ENCODE data around the gene LBR. TPM values are rescaled to one million over a fixed set of nuclear protein-coding genes. Genes with fewer than 3 reads are reported as not detected.

Gene LBR
- total RNA-seq, 1 experiment from 2014 or later: 60.9 TPM

DNA sequence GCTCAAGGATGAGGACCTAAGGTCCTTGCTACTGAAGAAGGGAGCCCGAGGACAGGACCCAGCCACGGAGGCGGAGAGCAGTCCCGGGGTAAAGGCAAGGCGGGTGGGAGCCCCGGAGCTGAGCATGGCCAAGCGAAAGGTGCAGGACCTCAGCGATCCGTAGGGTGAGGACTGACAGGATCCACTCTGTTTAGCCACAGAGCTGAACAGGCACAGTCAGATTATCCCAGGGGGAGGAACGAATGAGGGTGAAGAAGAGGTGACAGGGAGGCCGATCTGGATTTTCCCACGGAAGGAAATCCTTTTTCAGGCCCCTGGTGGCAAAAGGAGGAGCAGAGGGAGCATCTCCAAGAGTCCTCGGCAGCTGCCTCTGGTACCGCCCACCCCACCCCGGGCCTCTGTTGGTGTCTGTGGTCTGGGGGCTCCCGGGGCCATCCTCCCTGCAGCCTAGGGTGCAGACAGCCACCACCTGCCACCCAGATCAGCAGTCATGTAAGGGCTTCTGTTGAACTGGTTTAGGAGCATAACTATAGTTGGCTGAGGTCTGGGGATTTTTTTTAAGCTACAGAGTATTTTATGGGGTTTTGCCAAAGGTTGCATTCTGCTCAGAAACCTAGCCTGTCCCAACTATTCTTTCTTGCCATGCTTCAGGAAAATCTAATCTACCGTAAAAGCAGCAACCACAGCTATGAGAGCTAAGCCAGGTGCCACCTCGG lies 32.3 kb upstream of the LBR start:
- no peak overlapping the region for H3K4me3 Mint-ChIP-seq

More for the DNA sequence above, 32.3 kb upstream of the LBR start:
- Histone ChIP-seq H3K14ac (ENCODE audit: insufficient read depth, low read length) (no peak overlapping the region), H3K4me2 (ENCODE audit: insufficient read depth, insufficient read length, low read length) (no peak overlapping the region), H2AFZ (ENCODE audit: low read length) (no peak overlapping the region), H2BK5ac (ENCODE audit: insufficient read length, low read length) (no peak overlapping the region), H2BK120ac (ENCODE audit: low read depth, low read length, poor library complexity, severe bottlenecking) (no peak overlapping the region), H4K5ac (ENCODE audit: insufficient read length, low read depth, low read length) (no peak overlapping the region), H2BK15ac (ENCODE audit: low read depth, low read length) (no peak overlapping the region), H3K9ac (ENCODE audit: extremely low read depth, insufficient read length, low read length) (no peak overlapping the region), H4K91ac (ENCODE audit: insufficient read length, low read depth, low read length) (no peak overlapping the region), H3K79me1 (ENCODE audit: insufficient read depth, low read depth, low read length, poor library complexity, severe bottlenecking) (no peaks in the 10 kb centered on the region), H3K23me2 (ENCODE audit: insufficient read length, low read depth, low read length, poor library complexity, severe bottlenecking) (peaks cover 3% of the 10 kb centered on the region), H3K4ac (ENCODE audit: low read depth, low read length) (no peak overlapping the region), H2AK5ac (ENCODE audit: insufficient read length, low read length) (no peak overlapping the region), H2BK20ac (ENCODE audit: low read depth, low read length, poor library complexity, severe bottlenecking) (no peak overlapping the region), H3K23ac (ENCODE audit: insufficient read length, low read depth, low read length) (no peak overlapping the region), H2BK12ac (ENCODE audit: insufficient read length, low read depth, low read length) (no peak overlapping the region), H4K8ac (replicated peaks; ENCODE audit: insufficient read length, low read depth, low read length) (no peak overlapping the region), H3K9me3 (ENCODE audit: control insufficient read depth, low read depth, low read length) (no peaks in the 10 kb centered on the region), H3K27ac (ENCODE audit: insufficient read length, low read depth, low read length) (no peak overlapping the region), H4K20me1 (ENCODE audit: control insufficient read depth, insufficient read depth, insufficient read length) (no peaks in the 10 kb centered on the region), H3K18ac (ENCODE audit: insufficient read length, low read depth, low read length) (no peak overlapping the region), H3K27me3 (ENCODE audit: insufficient read depth, low read length) (no peaks in the 10 kb centered on the region), H3K4me1 (ENCODE audit: insufficient read depth, low read length) (peaks cover 12% of the 10 kb centered on the region; the same call in 1 of the 2 replicates), H3K79me2 (ENCODE audit: insufficient read depth, low read length) (no peaks in the 10 kb centered on the region), H3T11ph (ENCODE audit: low read length) (no peak overlapping the region), H3K56ac (ENCODE audit: insufficient read length, low read depth, low read length) (no peak overlapping the region)
- Mint-ChIP-seq H3K27ac (no peak overlapping the region), H3K4me1 (peaks cover 31 to 44% of the 10 kb centered on the region in 2 experiments), H3K27me3 (ENCODE audit: low read depth) (0 out of 2 replicates have a peak, but pooled peaks cover 1% of the 10 kb centered on the region), H3K36me3 (ENCODE audit: insufficient read depth in 1 of 3, low read depth in 3 of 3) (no peaks in the 10 kb centered on the region), H3K9me3 (peaks cover 0 to 3% of the 10 kb centered on the region in 2 experiments; a peak in 2 of 5 replicates)
- WGBS (ENCODE audit: extremely low coverage, insufficient read length, low lambda C conversion rate): no CpG with 5 or more reads among the region's 18 CpGs
- DNase-seq: no peak
- TF ChIP-seq, protein P1, sequence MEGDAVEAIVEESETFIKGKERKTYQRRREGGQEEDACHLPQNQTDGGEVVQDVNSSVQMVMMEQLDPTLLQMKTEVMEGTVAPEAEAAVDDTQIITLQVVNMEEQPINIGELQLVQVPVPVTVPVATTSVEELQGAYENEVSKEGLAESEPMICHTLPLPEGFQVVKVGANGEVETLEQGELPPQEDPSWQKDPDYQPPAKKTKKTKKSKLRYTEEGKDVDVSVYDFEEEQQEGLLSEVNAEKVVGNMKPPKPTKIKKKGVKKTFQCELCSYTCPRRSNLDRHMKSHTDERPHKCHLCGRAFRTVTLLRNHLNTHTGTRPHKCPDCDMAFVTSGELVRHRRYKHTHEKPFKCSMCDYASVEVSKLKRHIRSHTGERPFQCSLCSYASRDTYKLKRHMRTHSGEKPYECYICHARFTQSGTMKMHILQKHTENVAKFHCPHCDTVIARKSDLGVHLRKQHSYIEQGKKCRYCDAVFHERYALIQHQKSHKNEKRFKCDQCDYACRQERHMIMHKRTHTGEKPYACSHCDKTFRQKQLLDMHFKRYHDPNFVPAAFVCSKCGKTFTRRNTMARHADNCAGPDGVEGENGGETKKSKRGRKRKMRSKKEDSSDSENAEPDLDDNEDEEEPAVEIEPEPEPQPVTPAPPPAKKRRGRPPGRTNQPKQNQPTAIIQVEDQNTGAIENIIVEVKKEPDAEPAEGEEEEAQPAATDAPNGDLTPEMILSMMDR (conservative IDR thresholded peaks at IDR 0.05): no peak
